Measurements from ENCODE around the gene BBX. TPM values are rescaled to one million over a fixed set of nuclear protein-coding genes. Genes with fewer than 3 reads are reported as not detected.

BBX gene
- total RNA-seq, 1 donor from 2014 or later = 54.3 TPM

- Mint-ChIP-seq H3K27me3 (ENCODE audit: unreplicated experiment) (no peaks in the 10 kb centered on the region), H3K36me3 (ENCODE audit: low read depth, unreplicated experiment) (peaks cover 3% of the 10 kb centered on the region), H3K27ac (ENCODE audit: unreplicated experiment) (no peak overlapping the region), H3K4me1 (ENCODE audit: unreplicated experiment) (no peaks in the 10 kb centered on the region), H3K4me3 (ENCODE audit: unreplicated experiment) (no peak overlapping the region), H3K9me3 (ENCODE audit: unreplicated experiment) (no peaks in the 10 kb centered on the region)
- no peak for DNase-seq (ENCODE audit: low spot score)
- TF ChIP-seq CTCF (IDR thresholded peaks at IDR 0.05; ENCODE audit: unreplicated experiment) = no peak
These were observed 25.8 kb downstream of the BBX start for GRCh38 chr3:107548601-107549000.

- Mint-ChIP-seq H3K9me3 (ENCODE audit: unreplicated experiment) (no peaks in the 10 kb centered on the region), H3K4me3 (ENCODE audit: unreplicated experiment) (no peak overlapping the region), H3K36me3 (ENCODE audit: low read depth, unreplicated experiment) (no peaks in the 10 kb centered on the region), H3K27ac (ENCODE audit: unreplicated experiment) (no peak overlapping the region), H3K27me3 (ENCODE audit: unreplicated experiment) (peaks cover 8% of the 10 kb centered on the region), H3K4me1 (ENCODE audit: unreplicated experiment) (no peaks in the 10 kb centered on the region)
- no peak for TF ChIP-seq CTCF (IDR thresholded peaks at IDR 0.05; ENCODE audit: unreplicated experiment)
- DNase-seq (ENCODE audit: low spot score) = no peak
These were observed 32.6 kb downstream of the BBX start for GRCh38 chr3:107555359-107555758.

- Mint-ChIP-seq H3K4me1 (ENCODE audit: unreplicated experiment) (no peaks in the 10 kb centered on the region), H3K27me3 (ENCODE audit: unreplicated experiment) (peaks cover 8% of the 10 kb centered on the region), H3K9me3 (ENCODE audit: unreplicated experiment) (no peaks in the 10 kb centered on the region), H3K36me3 (ENCODE audit: low read depth, unreplicated experiment) (no peaks in the 10 kb centered on the region), H3K4me3 (ENCODE audit: unreplicated experiment) (no peak overlapping the region), H3K27ac (ENCODE audit: unreplicated experiment) (peak overlapping the region; percentile 3)
- TF ChIP-seq CTCF (IDR thresholded peaks at IDR 0.05; ENCODE audit: unreplicated experiment) = no peak
- no peak for DNase-seq (ENCODE audit: low spot score)
These were observed 35.0 kb downstream of the BBX start for GRCh38 chr3:107557743-107558142.

- TF ChIP-seq CTCF (IDR thresholded peaks at IDR 0.05; ENCODE audit: unreplicated experiment) = no peak
- Mint-ChIP-seq H3K4me1 (ENCODE audit: unreplicated experiment) (no peaks in the 10 kb centered on the region), H3K36me3 (ENCODE audit: low read depth, unreplicated experiment) (no peaks in the 10 kb centered on the region), H3K9me3 (ENCODE audit: unreplicated experiment) (no peaks in the 10 kb centered on the region), H3K27me3 (ENCODE audit: unreplicated experiment) (peaks cover 10% of the 10 kb centered on the region), H3K4me3 (ENCODE audit: unreplicated experiment) (no peak overlapping the region), H3K27ac (ENCODE audit: unreplicated experiment) (no peak overlapping the region)
- DNase-seq (ENCODE audit: low spot score) = no peak
These were observed 37.4 kb downstream of the BBX start for GRCh38 chr3:107560166-107560565.

DNA sequence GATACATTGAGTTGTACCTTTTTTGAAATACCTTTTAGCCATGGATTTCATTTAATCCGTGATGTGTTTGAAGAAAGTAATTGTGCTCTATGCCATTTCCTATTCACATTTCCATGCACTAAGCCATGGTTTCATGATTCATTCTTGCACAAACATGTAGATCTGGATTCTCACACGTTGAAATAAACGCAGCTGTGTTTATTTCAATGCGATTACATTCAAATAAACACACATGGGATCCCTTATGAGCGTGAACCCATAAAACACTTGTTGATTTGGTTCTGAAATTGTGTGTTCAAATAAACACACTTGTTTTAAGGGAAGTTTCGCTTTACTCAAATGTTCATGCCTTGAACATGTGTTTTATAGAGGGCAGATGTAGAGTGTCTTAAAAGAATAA is 39.2 kb downstream of the BBX start:
- H3K27me3 Mint-ChIP-seq (ENCODE audit: unreplicated experiment) = peaks cover 10% of the 10 kb centered on the region
- H3K9me3 Mint-ChIP-seq (ENCODE audit: unreplicated experiment) = no peaks in the 10 kb centered on the region
- DNase-seq (ENCODE audit: low spot score) = no peak
- no peak for TF ChIP-seq CTCF (IDR thresholded peaks at IDR 0.05; ENCODE audit: unreplicated experiment)
- H3K27ac Mint-ChIP-seq (ENCODE audit: unreplicated experiment) = no peak overlapping the region
- H3K36me3 Mint-ChIP-seq (ENCODE audit: low read depth, unreplicated experiment) = no peaks in the 10 kb centered on the region
- H3K4me3 Mint-ChIP-seq (ENCODE audit: unreplicated experiment) = no peak overlapping the region
- H3K4me1 Mint-ChIP-seq (ENCODE audit: unreplicated experiment) = no peaks in the 10 kb centered on the region
